NCI-H69 (cell line): ENCODE data around the gene MOGAT1.
"Not testable (repeated sequence)": the region's sequence is repeated elsewhere in the genome, so short reads cannot be mapped to it uniquely, and the experiment has no call there.

Experiments
- DNase-seq: peaks from one replicate; lab custom pipeline; 2025; lab: John Stamatoyannopoulos, UW

Gene MOGAT1

DNA sequence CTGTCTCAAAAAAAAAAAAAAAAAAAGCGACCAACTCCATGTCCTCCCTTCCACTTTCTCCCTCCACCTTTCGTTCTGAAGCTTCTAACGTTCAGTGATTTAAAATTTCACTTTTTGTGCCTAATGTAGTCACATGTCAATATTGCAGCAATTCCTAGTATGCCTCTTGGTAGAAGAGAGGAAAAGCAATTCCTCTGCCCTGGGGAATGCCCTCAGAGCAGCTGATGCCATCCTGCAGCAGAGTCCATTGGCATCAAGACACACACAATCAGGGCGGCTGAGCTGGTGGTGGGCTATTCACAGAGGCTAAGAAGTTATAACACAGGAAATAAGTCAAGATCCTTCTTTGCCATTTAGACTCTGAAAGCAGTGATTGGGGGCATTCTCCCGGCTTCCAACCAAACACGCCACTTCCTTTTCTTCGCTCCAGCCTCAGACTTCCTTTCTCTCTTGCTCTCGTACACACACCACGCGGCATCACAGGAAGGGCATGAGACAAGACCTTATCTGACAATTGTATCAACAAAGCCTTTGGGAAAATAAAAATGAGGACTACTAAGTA lies 71.9 kb downstream of the MOGAT1 start:
- peak; percentile 1 for DNase-seq

DNA sequence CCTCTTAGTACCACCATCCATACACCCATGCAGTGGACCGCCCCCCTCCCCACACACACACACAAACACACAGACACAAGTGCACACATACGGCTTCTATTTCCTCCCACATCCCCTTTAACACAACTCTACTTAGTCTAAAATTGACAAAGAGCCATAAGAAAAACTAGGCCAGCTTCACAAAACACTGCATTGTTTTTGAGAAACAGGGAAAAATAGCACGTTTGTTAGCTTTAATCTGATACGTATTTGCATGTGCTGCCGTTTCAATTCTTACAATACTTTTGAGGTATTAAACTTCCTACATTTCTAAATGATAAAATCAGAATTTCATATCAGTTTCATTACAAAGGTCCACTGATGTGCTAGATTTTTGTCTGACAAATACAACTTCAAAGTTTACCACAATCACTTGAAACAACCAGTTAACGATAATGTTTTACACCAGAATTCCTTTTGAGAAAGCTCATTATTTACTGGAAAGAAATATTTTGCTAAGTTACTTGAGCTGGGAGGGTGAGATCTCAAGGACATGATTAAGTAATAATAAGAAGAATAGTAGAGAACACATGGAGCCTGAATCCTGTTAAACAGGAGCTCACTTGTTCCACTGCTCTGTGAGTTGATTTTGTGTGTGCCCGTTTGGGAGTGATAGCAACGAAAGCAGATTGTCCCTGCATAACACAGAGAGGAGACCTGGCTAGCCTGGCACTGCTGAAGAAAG lies 74.5 kb downstream of the MOGAT1 start:
- no peak for DNase-seq

DNA sequence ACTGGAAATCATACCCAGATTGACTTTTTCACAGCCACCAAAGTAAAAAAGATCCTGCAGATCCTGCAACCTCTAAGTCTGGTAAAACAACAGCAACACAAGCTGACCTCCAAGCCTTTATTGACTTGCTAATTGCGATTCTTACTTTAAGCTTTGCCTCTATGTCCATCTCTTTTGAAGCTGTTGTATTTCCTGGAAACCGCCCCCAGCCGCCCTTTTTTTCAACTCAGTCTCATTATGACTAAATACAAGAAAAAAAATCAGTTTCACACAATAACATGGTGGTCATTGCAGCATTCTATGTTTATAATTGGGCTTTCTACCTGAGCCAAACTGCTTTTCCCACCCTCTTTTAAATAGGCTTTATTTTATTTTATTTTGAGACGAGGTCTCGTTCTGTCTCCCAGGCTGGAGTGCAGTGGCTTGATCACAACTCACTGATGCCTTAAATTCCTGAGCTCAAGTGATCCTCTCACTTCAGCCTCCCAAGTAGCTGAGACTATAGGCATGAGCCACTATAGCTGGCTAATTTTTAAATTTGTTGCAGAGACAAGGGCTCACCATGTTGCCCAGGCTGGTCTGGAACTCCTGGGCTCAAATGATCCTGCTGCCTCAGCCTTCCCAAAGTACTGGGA lies 76.2 kb downstream of the MOGAT1 start:
- DNase-seq: no peak

DNA sequence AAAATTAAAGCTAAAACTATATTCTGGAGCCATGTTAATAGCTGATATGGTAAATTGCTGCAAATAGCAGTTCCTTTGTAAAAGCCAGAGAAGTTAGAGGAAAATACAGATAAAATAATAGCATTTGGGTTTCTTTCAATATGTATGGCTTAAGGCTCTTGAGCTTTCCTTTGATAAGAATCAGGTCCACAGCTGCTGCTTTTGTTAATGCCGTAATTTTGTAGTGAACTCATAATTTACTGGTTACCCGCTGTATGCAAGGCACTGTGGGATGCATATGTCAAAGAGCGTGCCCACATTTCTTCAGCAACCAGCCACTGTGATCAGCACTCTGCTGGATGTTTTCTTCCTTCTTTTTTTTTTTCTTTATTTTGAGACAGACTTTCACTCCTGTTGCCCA lies 79.1 kb downstream of the MOGAT1 start:
- DNase-seq: peak; percentile 28

DNA sequence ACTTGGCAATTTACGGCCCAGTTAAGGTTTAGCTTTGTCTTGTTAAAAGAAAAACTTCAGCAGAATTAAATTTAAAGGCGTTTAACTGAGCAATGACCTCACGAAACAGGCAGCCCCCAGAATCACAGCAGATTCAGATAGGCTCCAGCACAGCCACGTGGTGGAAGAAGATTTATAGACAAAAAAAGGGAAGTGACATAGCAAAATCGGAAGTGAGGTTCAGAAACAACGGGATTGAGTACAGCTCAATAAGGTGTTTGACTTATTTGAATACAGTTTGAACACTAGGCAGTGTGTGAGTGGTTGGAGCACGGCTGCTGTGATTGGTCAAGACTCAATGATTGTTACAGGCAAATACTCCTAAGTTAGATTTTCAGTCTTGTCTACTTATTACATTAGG lies 79.8 kb downstream of the MOGAT1 start:
- no peak for DNase-seq

DNA sequence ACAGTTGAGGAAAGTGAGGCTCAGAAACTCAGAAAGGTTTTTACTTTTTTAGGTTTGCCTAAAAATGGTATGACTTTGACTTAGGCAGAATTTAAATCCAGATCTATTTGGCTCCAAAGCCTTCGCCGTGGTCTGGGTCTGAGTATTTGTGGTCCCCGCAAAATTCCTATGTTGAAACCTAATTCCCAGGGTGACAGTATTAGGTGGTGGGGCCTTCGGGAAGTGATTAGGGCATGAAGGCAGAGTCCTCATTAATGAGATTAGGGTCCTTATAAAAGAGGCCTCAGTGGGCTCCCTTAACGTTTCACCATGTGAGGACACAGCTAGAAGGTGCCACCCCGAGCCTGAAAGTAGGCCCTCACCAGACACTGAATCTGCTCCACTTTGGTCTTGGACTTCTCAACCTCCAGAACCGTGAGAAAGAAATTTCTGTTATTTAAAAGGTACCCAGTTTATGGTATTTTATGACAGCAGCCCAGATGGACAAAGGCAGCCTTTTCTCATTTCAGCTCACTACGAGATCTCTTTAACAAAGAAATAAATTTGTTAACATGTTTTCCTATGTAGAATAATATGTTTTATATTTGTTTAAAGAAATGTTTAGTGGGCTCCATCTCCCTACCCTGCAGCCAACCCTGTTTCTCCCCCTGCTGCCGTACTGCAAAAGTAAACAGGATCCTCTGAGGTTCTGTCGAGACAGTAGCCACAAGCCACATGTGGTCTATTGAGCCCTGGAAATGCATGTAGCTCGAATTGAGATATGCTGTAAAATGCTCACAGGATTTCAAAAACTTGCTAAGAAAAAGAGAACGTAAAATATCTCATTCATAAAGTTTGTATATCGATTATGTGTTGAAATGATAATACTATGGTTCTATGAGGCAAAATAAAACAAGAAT lies 80.6 kb downstream of the MOGAT1 start:
- DNase-seq: peak; percentile 63

DNA sequence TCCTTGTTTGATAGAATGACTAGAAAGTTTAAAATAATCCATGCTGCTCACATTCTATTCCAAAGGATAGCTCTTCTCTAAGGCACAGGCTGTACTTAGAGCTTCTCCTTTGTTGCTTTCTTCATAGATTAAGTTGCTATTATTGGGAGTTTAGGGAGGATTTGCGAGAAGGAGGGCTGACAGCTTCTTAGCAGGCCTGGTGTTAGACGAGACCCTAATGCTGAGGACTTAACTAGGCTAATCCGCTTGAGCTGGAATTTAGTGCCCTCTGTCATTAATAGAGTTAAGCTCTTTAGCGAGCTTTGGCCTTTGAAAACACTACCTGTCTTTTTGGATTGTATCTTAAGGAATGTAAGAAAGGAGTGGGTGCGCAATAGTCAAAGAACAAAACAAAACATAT lies 81.3 kb downstream of the MOGAT1 start:
- DNase-seq: peak; percentile 54

DNA sequence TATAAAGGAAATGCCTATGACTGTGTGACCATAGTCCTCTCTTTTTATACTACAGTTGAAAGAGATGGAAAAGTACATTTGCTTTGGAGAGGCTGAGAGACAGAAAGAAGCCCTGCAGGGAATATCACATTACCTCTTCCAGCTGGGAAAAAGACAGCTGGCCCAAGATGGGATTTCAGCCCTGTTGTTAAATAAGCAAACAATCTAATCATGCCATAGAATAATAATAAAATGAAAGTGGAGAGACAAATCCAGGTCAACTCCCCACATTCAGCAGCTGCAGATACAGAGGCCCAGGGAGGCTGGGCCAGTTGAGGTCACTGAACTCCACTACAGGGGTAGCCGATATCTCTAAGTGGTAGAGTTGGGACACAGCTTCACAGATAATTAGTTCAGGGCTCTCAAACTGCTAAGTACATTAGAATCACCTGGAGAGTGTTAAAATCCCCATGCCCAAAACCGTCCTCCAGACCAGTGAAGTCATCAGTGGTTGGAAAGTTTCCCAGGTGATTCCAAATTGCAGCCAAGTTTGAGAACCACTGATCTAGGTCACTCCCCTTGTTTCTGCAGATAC lies 81.9 kb downstream of the MOGAT1 start:
- DNase-seq: peak; percentile 94

DNA sequence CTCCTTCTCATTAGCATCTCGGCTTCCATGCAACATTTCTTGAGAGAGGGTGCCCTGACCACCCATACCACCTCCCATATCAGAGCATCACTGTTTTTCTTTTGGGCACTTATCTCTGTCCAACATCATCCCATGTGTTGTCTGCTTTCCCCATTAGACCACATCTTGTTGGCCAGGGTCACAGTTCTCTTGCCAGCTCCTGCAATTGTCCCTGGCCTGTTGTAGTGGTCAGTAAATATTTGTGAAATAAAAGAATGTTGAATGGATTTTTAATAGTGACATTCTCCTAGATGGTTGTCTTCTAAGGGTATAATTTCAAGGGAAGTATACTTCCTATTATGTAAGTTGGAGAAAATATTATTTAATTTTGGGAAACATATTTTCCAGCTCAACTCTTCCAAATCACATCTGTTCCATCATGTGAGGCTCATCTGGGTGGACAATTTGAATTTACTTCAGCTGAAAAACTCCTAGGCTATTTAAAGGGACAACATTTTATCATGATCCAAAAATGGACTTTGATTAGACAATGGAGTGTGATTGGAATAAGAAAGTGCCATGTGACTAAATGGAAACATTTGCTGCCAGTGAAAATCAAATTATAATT lies 83.0 kb downstream of the MOGAT1 start:
- no peak for DNase-seq

DNA sequence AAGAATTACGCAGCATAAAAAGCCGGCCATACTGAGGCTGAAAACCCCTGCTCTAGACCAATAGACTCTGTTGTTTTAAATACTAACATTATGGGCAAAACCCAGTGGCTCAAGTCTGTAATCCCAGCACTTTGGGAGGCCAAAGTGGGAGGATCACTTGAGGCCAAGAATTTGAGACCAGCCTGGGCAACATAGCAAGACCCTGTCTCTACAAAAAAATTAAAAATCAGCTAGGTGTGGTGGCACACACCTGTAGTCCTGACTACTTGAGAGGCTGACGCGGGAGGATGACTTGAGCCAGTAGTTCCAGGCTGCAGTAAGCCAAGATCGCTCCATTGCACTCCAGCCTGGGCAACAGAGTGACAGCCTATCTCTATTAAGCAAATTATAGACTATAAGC lies 84.1 kb downstream of the MOGAT1 start:
- DNase-seq: not testable (repeated sequence)

DNA sequence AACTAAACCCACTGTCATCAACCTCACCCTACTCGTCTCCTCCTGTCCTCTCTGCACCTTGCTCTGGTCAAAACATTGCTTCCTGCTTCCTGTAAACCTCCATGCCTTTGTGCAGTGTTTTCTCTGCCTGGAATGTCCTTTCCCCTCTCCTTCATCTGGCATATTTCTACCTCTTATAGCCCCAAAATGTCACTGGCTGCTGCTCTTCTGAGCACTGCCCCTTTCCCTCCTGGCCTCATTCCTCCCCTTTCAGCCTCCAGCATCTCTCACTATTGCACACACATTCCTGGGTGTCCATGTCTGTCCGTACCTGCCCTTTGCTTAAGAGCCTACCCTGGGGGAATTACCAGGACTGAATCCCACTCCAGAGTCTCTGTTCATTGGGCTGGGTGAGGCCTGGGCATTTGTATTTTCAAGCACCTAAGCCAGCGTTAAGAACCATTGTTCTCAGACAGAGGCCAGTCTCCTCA lies 84.9 kb downstream of the MOGAT1 start:
- no peak for DNase-seq

DNA sequence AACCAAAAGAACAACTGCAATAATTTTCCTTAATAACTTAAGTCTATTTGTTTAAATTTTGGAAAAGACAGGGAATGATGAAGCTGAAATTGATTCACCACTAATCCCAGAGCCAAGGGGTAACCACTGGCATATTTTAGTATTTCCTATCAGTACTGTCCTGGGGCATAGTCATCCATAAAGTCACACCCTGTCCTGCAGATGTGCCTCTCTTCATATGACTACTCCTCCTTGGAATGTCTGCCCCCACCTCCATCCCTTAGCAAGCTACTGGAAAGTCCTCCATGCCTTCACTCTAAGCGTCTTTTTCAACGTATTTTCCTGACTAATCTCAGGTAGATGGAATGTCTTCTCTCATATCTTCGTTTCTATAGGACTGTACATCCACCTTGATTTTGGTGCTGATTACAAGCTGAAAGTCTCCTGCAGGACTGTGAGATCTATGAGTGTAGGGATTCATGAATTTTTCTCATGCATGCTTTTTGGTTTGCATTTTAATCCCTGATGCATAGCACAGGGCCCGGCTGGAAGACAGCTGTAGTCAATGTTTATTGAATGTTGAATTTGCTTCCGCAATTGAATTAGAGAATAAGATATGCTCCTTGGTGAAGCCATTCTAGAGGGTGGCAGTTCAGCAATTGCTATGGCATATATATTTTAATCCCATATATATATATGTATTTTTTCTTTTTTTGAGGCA lies 85.6 kb downstream of the MOGAT1 start:
- no peak for DNase-seq
